ENCODE results near the gene CEL.
"Not testable (repeated sequence)": the region's sequence is repeated elsewhere in the genome, so short reads cannot be mapped to it uniquely, and the experiment has no call there.

Gene CEL
- 0 to 1.7 (median 0.04) reads per million in 17 experiments for total RNA-seq

DNA sequence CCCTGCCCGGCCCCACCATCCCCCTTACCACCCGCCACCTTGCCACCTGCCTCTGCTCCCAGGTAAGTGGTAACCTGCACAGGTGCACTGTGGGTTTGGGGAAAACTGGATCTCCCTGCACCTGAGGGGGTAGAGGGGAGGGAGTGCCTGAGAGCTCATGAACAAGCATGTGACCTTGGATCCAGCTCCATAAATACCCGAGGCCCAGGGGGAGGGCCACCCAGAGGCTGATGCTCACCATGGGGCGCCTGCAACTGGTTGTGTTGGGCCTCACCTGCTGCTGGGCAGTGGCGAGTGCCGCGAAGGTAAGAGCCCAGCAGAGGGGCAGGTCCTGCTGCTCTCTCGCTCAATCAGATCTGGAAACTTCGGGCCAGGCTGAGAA, at the start of gene CEL:
Gene CEL (plus strand): TSS at position 218 of the 382 bp plus-strand sequence. CDS start 22 bp downstream, at position 240.
- not testable (repeated sequence) for DNase-seq

DNA sequence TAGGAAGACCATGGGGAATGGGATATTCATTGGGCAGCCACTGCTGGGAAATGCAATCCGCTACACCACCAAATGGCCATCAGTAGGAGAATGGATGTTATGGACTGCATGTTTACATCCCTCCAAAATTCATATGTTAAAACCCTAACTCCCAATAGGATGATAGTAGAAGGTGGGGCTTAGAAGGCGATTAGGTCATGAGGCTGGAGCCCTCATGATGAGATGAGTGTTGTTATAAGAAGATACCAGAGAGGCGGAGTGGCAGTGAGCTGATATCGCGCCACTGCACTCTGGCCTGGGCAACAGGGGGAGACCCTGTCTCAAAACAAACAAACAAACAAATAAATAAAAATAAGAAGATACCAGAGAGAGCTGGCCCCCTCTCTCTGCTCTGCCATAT, 47.1 kb upstream of the CEL start:
- no peak for DNase-seq

GRCh38 chr9:133023117-133023890, 38.5 kb upstream of the CEL start:
- DNase-seq: peak; percentile 23 to 64 (median 54)

- DNase-seq: no peak
Observed at GRCh38 chr9:133026426-133026825, 35.4 kb upstream of the CEL start.

DNA sequence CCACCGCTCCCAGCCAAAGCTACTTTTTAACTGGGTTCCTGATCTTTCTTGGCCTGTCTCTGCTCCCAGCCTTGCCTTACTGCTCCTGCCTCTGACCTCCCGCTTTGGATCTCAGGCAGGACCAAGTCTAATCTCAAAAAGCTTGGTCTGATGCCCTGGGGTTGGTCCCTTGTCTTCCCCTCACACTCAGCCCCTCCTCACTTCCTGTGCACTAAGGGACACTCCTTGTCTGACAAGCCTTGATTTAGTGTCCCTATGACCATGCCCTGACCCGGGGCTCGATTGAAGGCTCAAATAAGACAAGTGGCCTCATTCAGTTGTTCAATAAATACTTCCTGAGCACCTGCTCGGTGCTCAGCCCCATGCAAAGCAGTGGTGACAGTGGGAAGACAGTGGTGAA, 34.6 kb upstream of the CEL start:
- no peak for DNase-seq

DNA sequence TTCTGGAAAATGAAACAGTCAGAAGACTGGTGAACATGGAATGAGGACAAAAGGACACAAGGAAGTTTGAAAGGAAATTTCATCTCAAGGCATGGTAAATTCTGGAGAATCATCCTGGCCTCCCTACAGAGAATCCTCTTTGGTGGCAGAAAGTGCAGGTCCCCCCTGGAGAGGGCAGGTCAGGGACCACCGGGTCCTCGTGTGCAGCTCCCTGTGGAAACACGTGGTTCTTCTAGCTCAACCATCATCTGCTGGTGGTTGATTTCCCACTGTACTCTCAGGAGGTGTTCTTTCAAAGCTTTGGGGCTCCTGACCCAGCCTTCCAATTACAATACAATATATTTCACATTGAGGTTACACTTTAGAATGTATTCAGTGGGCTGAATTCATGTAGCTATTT, 33.6 kb upstream of the CEL start:
- DNase-seq: no peak

DNA sequence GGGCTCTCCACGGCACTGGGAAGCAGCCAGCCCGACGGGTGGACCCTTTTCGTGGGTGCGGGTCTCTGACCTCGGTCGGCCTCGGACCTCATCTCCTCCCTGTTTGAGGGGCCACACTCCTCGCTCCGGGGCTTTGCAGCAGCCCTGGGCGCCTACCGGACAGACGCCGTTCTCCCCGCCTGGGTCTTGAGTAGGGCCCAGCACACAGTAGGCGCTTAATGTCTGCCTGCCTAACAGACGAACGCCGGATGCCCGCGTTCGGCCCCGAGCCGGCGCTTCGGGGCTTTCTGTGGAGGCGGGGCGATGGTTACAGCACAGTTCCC, 31.8 kb upstream of the CEL start:
- DNase-seq: no peak

GRCh38 chr9:133030317-133031129, 31.3 kb upstream of the CEL start, which contains the start of gene GTF3C5:
TSS of gene GTF3C5 (plus strand) at chr9:133030997. CDS start at chr9:133031012, 15 bp downstream.
- DNase-seq: peak; percentile 96 to 99 (median 98)

DNA sequence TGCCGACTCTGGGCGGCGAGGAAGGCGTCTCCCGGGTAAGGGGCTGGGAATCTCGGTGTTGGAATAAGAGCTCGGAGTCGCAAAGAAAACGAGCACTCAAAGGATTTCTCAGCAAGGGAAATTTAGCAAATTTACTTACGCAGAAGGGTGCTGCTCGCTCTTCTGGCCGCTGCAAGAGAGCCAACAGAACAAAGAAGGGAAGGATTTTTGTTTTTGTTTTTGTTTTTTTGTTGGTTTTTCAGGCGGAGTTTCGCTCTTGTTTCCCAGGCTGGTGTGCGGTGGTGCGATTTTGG, 30.7 kb upstream of the CEL start:
- DNase-seq: no peak

DNA sequence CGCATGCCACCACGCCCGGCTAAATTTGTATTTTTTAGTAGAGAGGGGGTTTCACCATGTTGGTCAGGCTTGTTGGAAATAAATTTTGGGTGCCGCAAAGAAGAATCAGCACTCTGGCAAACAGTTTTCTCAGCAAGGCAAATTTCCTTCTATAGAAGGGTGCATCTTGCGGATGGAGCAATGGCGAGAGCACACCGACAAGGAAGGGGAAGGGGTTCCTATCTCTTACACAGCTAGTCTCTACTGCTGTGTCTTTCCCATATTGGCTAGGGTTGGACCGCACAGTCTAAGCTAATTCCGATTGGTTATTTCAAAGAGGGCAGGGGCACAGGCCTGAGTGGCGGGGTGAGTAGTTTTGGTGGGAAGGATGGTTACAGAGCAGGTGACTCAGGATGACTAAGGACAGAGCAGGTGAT, 30.3 kb upstream of the CEL start:
- DNase-seq: peak in 1 of 4 experiments; percentile 16

- DNase-seq: no peak
Observed at GRCh38 chr9:133032171-133032570, 29.6 kb upstream of the CEL start.

GRCh38 chr9:133035669-133036068, 26.1 kb upstream of the CEL start:
- DNase-seq: peak in 1 of 4 experiments; percentile 6

DNA sequence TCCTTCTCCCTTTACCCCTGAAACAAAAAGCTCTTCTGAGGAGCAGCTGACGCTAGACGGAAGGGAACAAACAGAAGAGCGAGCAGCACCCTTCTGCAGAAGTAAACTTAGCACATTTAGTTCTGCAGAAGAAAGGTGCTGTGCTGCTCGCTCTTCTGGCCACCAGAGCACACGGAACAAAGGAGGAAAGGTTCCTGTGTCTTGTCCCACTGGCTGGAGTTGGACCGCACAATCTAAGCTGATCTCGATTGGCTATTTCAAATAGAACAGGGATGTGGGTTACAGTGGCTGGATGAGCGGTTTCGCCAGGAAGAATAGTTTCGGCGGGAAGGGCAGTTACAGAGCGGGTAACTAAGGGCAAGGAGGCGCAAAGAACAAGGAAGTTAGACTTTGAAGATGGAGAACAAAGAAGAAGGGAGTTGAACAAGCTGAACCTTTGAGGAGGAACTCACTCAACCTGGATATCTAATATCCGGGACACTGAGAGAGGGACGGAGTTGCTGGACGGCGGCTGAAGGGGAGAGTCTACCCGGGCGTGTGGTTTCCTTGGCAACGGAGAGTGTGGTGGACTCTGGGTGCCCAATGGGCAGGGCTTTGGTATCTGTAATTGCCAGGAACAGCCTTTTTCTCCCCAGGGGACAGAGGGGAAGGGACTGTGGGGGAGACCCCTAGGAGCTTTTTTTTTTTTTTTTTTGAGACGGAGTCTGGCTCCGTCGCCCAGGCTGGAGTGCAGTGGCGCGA, 23.8 kb upstream of the CEL start:
- no peak for DNase-seq

DNA sequence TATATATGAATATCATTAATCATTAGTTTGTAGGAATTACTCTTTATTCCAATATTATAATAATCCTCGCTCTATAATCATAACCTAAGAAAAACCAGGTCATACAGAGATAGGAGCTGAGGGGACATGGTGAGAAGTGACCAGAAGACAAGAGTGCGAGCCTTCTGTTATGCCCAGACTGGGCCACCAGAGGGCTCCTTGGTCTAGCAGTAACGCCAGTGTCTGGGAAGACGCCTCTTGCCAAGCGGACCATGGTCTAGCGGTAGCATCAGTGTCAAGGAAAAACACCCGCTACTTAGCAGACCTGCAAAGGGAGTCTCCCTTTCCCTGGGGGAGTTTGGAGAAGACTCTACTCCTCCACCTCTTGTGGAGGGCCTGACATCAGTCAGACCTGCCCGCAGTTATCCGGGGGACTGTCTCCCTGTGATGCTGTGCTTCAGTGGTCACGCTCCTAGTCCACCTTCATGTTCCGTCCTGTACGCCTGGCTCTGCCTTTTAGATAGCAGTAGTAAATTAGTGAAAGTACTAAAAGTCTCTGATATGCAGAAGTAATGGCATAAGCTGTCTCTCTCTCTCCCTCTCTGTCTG, 20.8 kb upstream of the CEL start:
- peak in 2 of 4 experiments; percentile 39 to 56 for DNase-seq

DNA sequence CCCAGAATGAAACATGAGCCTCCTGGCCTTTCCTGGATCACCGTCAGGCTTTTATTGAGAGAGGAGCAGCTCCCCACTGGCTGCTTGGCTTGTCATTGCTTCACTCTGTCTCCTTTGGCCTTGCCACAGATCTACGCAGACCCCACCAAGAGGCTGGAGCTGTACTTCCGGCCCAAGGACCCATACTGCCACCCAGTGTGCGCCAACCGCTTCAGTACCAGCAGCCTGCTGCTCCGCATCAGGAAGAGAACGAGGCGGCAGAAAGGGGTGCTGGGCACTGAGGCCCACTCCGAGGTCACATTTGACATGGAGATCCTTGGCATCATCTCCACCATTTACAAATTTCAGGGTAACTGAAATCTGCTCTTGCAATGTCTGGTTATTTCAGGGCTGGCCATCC, 19.8 kb upstream of the CEL start:
- no peak for DNase-seq

DNA sequence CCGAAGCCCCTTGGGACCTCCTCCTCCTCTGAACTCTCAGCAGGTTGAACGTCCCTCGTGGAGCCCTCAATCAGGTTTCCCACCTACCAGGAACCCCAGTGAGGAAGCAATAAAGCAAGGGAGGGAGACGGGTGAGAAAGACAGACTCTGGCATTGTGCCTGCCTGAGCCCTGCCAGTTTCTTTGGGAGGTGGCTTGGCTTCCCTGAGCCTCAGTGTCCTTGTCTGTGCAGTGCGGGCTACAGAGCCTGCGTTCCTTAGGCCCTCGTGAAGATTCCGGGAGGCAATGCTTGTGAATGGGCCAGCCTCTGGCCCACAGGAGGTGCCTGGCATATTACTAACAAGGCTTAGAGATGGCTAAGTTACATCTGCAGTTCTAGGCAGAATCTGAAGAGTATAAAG, 19.1 kb upstream of the CEL start:
- DNase-seq: no peak

DNA sequence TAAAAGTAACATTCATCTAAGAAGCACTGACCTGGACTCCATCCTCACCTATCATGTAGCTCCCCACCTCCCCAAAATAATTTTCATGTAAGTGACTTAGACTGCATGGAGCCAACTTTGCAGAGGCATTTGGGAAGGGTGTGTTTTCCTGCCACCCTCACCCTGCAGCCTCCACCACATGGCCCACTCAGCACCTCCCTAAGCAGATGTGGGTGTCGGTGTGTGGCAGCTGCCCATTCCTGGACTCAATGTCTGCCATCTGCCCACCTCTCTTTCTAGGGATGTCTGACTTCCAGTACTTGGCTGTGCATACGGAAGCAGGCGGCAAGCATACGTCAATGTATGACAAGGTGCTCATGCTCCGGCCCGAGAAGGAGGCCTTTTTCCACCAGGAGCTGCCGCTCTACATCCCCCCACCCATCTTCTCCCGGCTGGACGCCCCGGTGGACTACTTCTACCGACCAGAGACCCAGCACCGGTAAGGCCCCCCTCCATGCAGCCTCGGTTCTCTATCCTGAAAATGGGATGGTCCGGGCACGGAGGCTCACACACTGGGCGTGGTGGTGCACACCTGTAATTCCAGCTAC, 18.2 kb upstream of the CEL start:
- DNase-seq: no peak

- no peak for DNase-seq
Observed at GRCh38 chr9:133044125-133044524, 17.7 kb upstream of the CEL start.

DNA sequence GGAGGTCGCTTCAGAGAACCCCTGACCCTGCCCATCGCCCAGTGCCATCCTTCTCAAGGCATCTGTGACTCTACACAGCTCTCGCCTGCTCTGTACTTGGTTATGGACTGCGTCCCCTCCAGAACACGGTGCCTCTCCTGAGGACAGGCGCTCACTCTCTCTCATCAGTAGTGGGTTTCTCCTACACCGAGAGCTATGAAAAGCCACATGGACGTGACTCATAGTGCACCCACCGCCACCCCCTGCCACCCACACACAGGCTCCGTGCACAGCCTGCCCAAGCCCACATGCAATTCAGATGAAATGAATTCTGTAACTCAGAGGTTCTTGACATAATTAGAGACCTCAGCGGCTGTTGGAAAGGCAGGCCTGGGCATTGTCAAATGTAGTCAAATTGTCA, 17.1 kb upstream of the CEL start:
- no peak for DNase-seq

- no peak for DNase-seq
Observed at GRCh38 chr9:133045132-133045531, 16.6 kb upstream of the CEL start.

- no peak for DNase-seq
Observed at GRCh38 chr9:133046196-133046899, 15.4 kb upstream of the CEL start.

GRCh38 chr9:133046900-133047295, 14.9 kb upstream of the CEL start:
- no peak for DNase-seq

Measured in suppressor macrophage (primary cell).